HepG2 (cell line): Measurements from ENCODE around the gene CTSO. TPM values are rescaled to one million over a fixed set of nuclear protein-coding genes. Genes with fewer than 3 reads are reported as not detected.

Experiments used
- ATAC-seq: fragments of 200-7000 bp; cut with Tn5 transposase; 3 replicates; pipeline ENCODE4 v1.9.1; 2020; ENCODE audit warnings: mild to moderate bottlenecking, moderate library complexity
- BruUV-seq: library from RNA; stranded (reverse); fragments of 400-500 nt; replicated peaks from 2 replicates; lab custom pipeline; 2021; lab: Mats Ljungman, UMichigan
- CTCF ChIA-PET: fragments of 300-600 bp; formaldehyde crosslinking; extraction: SDS; loops from one replicate; lab custom pipeline; 2021; ENCODE audit warnings: low total read pairs, inconsistent platforms, low intra/inter-chr PET ratio; lab: Yijun Ruan, JAX
- POLR2A ChIA-PET: fragments of 350-600 bp; sonication (Branson Sonifier 250); formaldehyde crosslinking; loops from one replicate; lab custom pipeline; 2020; ENCODE audit warnings: antibody characterized with exemption, inconsistent platforms; lab: Yijun Ruan, JAX
- DNase-seq: peaks from one replicate; pipeline ENCODE4 v3.0.0-alpha.2; 2015; ENCODE audit warnings: low spot score
- FAIRE-seq: peaks from 3 replicates; lab custom pipeline; 2011; peaks lifted over from hg19 to GRCh38; lab: Jason Lieb, UNC
- H2AFZ ChIP-seq: one replicate; pipeline ENCODE4 v1.6.1; 2011; ENCODE audit warnings: low read length, inconsistent platforms
- H3K27ac ChIP-seq: fragments of 300-600 bp; 3 replicates; pipeline ENCODE4 v1.8.0; 2011; ENCODE audit warnings: mixed run types, mild to moderate bottlenecking, mixed read lengths, low read length, inconsistent platforms; ENCODE audit not compliant: insufficient read depth; ENCODE audit errors: extremely low read length
- H3K27me3 ChIP-seq, 2 experiments: fragments of 200-600 bp in 1 of 2; 2 replicates in 1 of 2; 3 replicates in 1 of 2; pipeline versions ENCODE4 v1.6.0 to v1.8.0; 2011; ENCODE audit warnings: low read length in 2 of 2, mild to moderate bottlenecking in 2 of 2, moderate library complexity in 2 of 2, inconsistent platforms in 1 of 2; ENCODE audit not compliant: insufficient read depth in 2 of 2, control insufficient read depth in 1 of 2
- H3K36me3 ChIP-seq, 2 experiments: fragments of 200-600 bp in 1 of 2; replicated peaks in 1 of 2; 2 replicates in 1 of 2; 3 replicates in 1 of 2; pipeline versions ENCODE4 v1.5.1 to v1.8.0; 2011; ENCODE audit warnings: low read length in 2 of 2, inconsistent platforms in 1 of 2; ENCODE audit not compliant: insufficient read depth in 2 of 2, control insufficient read depth in 1 of 2
- H3K4me1 ChIP-seq: 2 replicates; pipeline ENCODE4 v1.5.1; 2012; ENCODE audit warnings: low read length, inconsistent platforms; ENCODE audit not compliant: insufficient read depth
- H3K4me2 ChIP-seq: 2 replicates; pipeline ENCODE4 v1.6.0; 2011; ENCODE audit warnings: low read depth, low read length, inconsistent platforms
- H3K4me3 ChIP-seq, 3 experiments: fragments of 200-600 bp in 1 of 3; sonication (generic), shearing (Covaris generic) in 1 of 3; replicated peaks in 1 of 3; 2 replicates each; pipeline ENCODE4 v1.5.1; 2011 to 2016; ENCODE audit warnings: low read length in 3 of 3, inconsistent platforms in 2 of 3, low read depth in 2 of 3, mild to moderate bottlenecking in 2 of 3, control low read depth in 1 of 3, mixed read lengths in 1 of 3; ENCODE audit not compliant: insufficient read depth in 1 of 3
- H3K79me2 ChIP-seq: one replicate; pipeline ENCODE4 v1.6.1; 2011; ENCODE audit warnings: low read length, inconsistent platforms; ENCODE audit not compliant: insufficient read depth
- H3K9ac ChIP-seq: 2 replicates; pipeline ENCODE4 v1.6.0; 2011; ENCODE audit warnings: mild to moderate bottlenecking, low read depth, low read length, inconsistent platforms; ENCODE audit not compliant: insufficient read depth
- H3K9me3 ChIP-seq: 2 replicates; pipeline ENCODE4 v1.5.1; 2012; ENCODE audit warnings: mild to moderate bottlenecking, low read length
- H4K20me1 ChIP-seq: 2 replicates; pipeline ENCODE4 v1.6.0; 2011; ENCODE audit warnings: inconsistent platforms, mild to moderate bottlenecking, low read length, moderate library complexity; ENCODE audit not compliant: insufficient read depth
- ARID5B ChIP-seq: IDR thresholded peaks from 2 replicates; pipeline ENCODE4 v1.4.0; 2020; ENCODE audit warnings: mild to moderate bottlenecking, missing genetic modification reagents
- FLYWCH1 ChIP-seq: sonication (generic); formaldehyde crosslinking; IDR thresholded peaks from 2 replicates; pipeline ENCODE4 v1.8.1; 2023; ENCODE audit warnings: mild to moderate bottlenecking, missing genetic modification reagents
- HMG20A ChIP-seq: IDR thresholded peaks from 2 replicates; pipeline ENCODE4 v1.6.1; 2016; ENCODE audit warnings: borderline replicate concordance
- HNF4A ChIP-seq: sonication (generic); formaldehyde crosslinking; IDR thresholded peaks from 2 replicates; pipeline ENCODE4 v1.4.0; 2020; ENCODE audit warnings: missing genetic modification reagents
- NCOR1 ChIP-seq: fragments of 200-600 bp; sonication (generic); IDR thresholded peaks from 2 replicates; pipeline ENCODE4 v1.7.0; 2017; ENCODE audit warnings: antibody characterized with exemption, low read length, borderline replicate concordance
- PAXIP1 ChIP-seq: sonication (generic); formaldehyde crosslinking; conservative IDR thresholded peaks from 2 replicates; pipeline ENCODE4 v1.4.0; 2020; ENCODE audit warnings: mild to moderate bottlenecking, missing genetic modification reagents, moderate library complexity
- SMYD3 ChIP-seq: sonication (generic); formaldehyde crosslinking; IDR thresholded peaks from 2 replicates; pipeline ENCODE4 v1.8.1; 2023; ENCODE audit warnings: mild to moderate bottlenecking, missing genetic modification reagents
- ZNF143 ChIP-seq: sonication (generic); formaldehyde crosslinking; IDR thresholded peaks from 2 replicates; pipeline ENCODE4 v1.4.0; 2020; ENCODE audit warnings: missing genetic modification reagents
- ZNF232 ChIP-seq: sonication (generic); formaldehyde crosslinking; IDR thresholded peaks from 2 replicates; pipeline ENCODE4 v1.4.0; 2020; ENCODE audit warnings: missing genetic modification reagents, borderline replicate concordance
- ZNF292 ChIP-seq: sonication (generic); formaldehyde crosslinking; IDR thresholded peaks from 2 replicates; pipeline ENCODE4 v1.8.1; 2022; ENCODE audit warnings: mild to moderate bottlenecking, low read depth, missing genetic modification reagents, borderline replicate concordance
- ZNF577 ChIP-seq: sonication (generic); formaldehyde crosslinking; IDR thresholded peaks from 2 replicates; pipeline ENCODE4 v1.4.0; 2020; ENCODE audit warnings: mild to moderate bottlenecking, low read depth, missing genetic modification reagents, borderline replicate concordance
- WGBS: methylation state at CpG from one replicate; pipeline ENCODE4 v1.1.6; 2017; ENCODE audit warnings: low lambda C conversion rate; 5-methylcytosine and 5-hydroxymethylcytosine counted together
- in situ Hi-C: cut with HindIII; loops from 2 replicates; pipeline ENCODE4 v1.10.0; 2017; ENCODE audit warnings: low pct_unique_long_range_greater_than_20kb; ENCODE audit not compliant: extremely low pct_ligation_motif_present
- intact Hi-C: fragments of 100-400 bp; cut with micrococcal nuclease; formaldehyde crosslinking; loops from one replicate; pipeline ENCODE4 v1.10.0; 2022; ENCODE audit not compliant: unreplicated experiment
- polyA plus RNA-seq, 8 experiments: library from polyadenylated mRNA; depleted of rRNA in 3 of 8; stranded (reverse) in 7 of 8; unstranded in 1 of 8; fragments of >200 nt; fragmentation: Illumina TruSeq in 4 of 8; extraction: Trizol in 4 of 8; gene quantifications; 2 replicates each; pipeline versions ENCODE4 v1.2.1 to v1.2.3, GENCODE V29; 2011 to 2016; ENCODE audit warnings: low read depth in 4 of 8, missing spikeins in 1 of 8, mixed read lengths in 1 of 8; ENCODE audit not compliant: insufficient read depth in 1 of 8
- total RNA-seq, 5 experiments: library from RNA; depleted of rRNA; stranded (reverse); fragments of >200 nt; fragmentation: Illumina TruSeq; extraction: Trizol; gene quantifications; 2 replicates each; pipeline ENCODE4 v1.2.3, GENCODE V29; 2016; ENCODE audit warnings: low read depth in 1 of 5
- TF ChIP-seq, protein P1 (sequence below): sonication (generic); formaldehyde crosslinking; IDR thresholded peaks from 2 replicates; pipeline ENCODE4 v1.4.0; 2020; ENCODE audit warnings: missing genetic modification reagents

The CTSO gene
- total and polyA plus RNA-seq, 2 of the 13 experiments (the other 11 are each of a cell fraction or from before 2014, with no cell fraction given): 0.07 to 0.17 TPM

DNA sequence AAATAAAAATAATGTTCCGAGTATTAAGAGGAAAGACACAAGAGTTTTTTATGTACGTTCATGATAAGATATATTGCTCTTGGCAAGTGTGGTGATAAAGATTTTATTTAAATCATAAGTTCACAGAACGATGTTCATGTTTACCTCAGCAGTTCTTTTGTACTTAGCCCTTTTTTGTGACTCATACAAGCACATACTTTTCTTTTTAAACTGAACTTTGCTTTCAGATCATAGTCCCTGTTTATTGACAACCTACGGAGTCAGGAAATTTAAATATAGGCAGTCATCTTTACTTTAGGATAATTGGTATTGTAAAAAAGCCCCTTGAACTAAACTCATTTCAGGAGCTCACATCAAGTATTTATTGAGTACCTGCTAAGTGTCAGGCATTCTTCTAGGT, 1.3 kb upstream of the CTSO start:
- peak; percentile 41 for DNase-seq
- ChIA-PET POLR2A (no interaction called here), CTCF (no interaction called here)
- Histone ChIP-seq H3K27ac (no peak overlapping the region), H3K4me1 (peaks cover 25% of the 10 kb centered on the region), H3K9ac (no peak overlapping the region), H3K36me3 (no peaks in the 10 kb centered on the region), H4K20me1 (no peaks in the 10 kb centered on the region), H3K4me3 (no peak overlapping the region), H2AFZ (no peak overlapping the region), H3K79me2 (no peaks in the 10 kb centered on the region), H3K4me2 (peak overlapping the region; percentile 80; the same call in 1 of the 2 replicates), H3K9me3 (no peaks in the 10 kb centered on the region), H3K27me3 (no peaks in the 10 kb centered on the region)
- 12% methylated on average over 4 of the region's 4 CpGs for WGBS
- in situ Hi-C loops: no loop called here
- FAIRE-seq: no peak
- no TSS peak for BruUV-seq
- intact Hi-C loops: no loop called here
- peak; percentile 48; the same call in 2 of the 3 replicates for ATAC-seq
- TF ChIP-seq SMYD3 (CRISPR knock-in tag): no peak
- TF ChIP-seq HNF4A (CRISPR knock-in tag): peak; percentile 67
- peak; percentile 73 for TF ChIP-seq ARID5B (CRISPR knock-in tag)
- no peak for TF ChIP-seq FLYWCH1 (CRISPR knock-in tag)
- TF ChIP-seq, protein P1, sequence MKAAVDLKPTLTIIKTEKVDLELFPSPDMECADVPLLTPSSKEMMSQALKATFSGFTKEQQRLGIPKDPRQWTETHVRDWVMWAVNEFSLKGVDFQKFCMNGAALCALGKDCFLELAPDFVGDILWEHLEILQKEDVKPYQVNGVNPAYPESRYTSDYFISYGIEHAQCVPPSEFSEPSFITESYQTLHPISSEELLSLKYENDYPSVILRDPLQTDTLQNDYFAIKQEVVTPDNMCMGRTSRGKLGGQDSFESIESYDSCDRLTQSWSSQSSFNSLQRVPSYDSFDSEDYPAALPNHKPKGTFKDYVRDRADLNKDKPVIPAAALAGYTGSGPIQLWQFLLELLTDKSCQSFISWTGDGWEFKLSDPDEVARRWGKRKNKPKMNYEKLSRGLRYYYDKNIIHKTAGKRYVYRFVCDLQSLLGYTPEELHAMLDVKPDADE (CRISPR knock-in tag): no peak
- no peak for TF ChIP-seq ZNF292 (CRISPR knock-in tag)
- TF ChIP-seq NCOR1: peak; percentile 87; the same call in 1 of the 2 replicates
- no peak for TF ChIP-seq ZNF577 (CRISPR knock-in tag)
- peak; percentile 16; the same call in 1 of the 2 replicates for TF ChIP-seq HMG20A
- peak; percentile 79 for TF ChIP-seq PAXIP1 (CRISPR knock-in tag)
- TF ChIP-seq ZNF143: no peak
- TF ChIP-seq ZNF232 (CRISPR knock-in tag): no peak
